Fibroblast of skin of left biceps (primary cell): ENCODE measurements around the gene POLN.
"Not testable (repeated sequence)": the region's sequence is repeated elsewhere in the genome, so short reads cannot be mapped to it uniquely, and the experiment has no call there.

Experiments
- DNase-seq, 2 experiments: peaks; one replicate each; pipeline ENCODE4 v3.0.0-alpha.2; 2013; ENCODE audit warnings: low read depth in 2 of 2

Gene POLN

DNA sequence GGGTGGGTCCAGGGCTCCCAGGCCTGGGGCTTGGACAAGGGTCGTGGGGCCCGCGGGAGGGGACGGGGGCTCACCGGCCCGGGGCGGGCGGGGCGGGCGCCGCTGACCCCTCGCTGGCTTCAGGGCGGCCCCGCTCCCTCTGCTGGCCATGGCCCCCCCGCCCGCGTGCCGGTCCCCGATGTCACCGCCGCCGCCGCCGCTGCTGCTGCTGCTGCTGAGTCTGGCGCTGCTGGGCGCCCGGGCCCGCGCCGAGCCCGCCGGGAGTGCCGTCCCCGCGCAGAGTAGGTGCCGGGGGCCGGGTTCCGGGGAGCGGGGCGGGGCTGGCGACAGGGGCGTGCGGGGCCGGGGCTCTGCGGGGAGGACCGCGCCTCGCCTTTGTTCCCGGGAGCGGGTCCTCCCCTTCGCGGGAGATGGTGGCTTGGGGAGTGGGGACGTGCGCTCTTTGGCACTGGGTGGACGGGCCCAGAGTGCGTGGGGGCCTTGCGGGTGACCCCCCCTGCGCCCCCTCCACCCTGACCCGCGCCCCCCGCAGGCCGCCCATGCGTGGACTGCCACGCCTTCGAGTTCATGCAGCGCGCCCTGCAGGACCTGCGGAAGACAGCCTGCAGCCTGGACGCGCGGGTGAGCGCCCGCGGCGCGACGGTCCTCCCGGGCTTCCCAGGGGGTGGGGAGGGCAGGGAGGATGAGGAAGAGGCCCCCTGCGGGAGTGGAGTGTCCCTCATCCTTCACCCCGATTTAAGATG, 199.5 kb downstream of the POLN start:
- no peak for DNase-seq

- peak; percentile 26 to 28 for DNase-seq
Measured at GRCh38 chr4:2041239-2042130, 200.4 kb downstream of the POLN start.

DNA sequence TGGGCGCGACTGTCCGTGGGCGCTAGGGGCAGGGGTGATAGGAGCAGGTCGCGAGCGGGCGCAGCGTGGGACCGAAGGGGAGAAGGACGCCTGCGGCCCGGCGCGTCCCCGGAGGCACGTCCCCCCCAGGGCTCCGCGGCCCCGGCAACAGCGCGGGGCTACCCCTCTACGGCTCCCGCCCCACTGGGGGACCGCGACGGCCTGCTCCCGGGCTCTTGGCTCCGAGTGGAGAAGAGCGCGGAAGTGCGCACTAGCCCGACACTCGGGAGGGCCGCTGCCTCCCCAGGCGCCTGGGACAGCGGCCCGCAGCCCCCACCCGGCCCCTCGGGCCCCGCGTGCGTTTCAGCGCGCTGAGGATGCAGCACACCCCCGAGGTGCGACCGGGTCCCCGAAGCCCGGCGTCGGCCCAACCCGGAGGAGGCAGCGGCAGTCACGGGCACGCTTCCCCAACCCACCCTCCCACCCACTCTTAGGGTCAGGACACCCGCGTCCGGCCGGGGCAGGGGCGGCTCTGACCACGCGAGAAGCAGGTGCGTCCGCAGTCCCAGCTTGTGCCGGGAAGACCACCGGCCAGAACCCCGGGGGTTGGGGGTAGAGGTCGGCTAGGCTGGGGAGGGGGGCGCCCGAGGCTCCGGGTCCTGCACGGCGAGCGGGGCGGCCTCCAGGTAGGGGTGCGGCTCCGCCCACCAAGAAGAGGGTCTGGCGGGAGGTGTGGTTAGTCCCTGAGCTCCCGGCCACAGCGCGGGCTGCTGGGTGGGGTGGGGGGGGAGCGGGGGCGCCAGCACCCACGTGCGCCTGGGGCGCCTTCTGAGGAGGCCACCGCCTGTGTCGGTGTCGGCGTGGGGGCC, 201.3 kb downstream of the POLN start:
- no peak for DNase-seq

- DNase-seq = no peak
Measured at GRCh38 chr4:2036866-2037265, 205.1 kb downstream of the POLN start.

GRCh38 chr4:2036327-2036726, 205.6 kb downstream of the POLN start:
- no peak for DNase-seq

GRCh38 chr4:2031161-2031560, 210.8 kb downstream of the POLN start:
- DNase-seq = not testable (repeated sequence)

DNA sequence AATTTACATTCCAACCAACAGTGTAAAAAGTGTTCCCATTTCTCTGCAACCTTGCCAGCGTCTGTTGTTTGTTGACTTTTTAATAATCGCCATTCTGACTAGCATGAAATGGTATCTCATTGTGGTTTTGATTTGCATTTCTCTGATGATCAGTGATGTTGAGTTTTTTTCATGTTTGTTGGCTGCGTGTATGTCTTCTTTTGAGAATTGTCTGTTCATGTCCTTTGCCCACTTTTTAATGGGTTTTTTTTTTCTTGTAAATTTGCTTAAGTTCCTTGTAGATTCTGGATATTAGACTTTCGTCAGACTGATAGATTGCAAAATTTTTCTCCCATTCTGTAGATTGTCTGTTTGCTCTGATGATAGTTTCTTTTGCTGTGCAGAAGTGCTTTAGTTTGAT, 214.8 kb downstream of the POLN start:
- not testable (repeated sequence) for DNase-seq

- no peak for DNase-seq
Measured at GRCh38 chr4:2025817-2026216, 216.1 kb downstream of the POLN start.

GRCh38 chr4:2024683-2025082, 217.2 kb downstream of the POLN start:
- no peak for DNase-seq
